Endothelial cell of umbilical vein (primary cell): ENCODE results near the gene TRPM1. TPM values are rescaled to one million over a fixed set of nuclear protein-coding genes. Genes with fewer than 3 reads are reported as not detected.

ENCODE experiments used
- BruUV-seq: library from RNA; stranded (reverse); fragments of 400-500 nt; replicated peaks from 2 replicates; lab custom pipeline; 2021; lab: Mats Ljungman, UMichigan
- CTCF ChIA-PET: fragments of 300-600, 350-600 bp; sonication (Branson Sonifier 250); formaldehyde crosslinking; loops from one replicate; lab custom pipeline; 2021; ENCODE audit warnings: antibody characterized with exemption, inconsistent platforms; lab: Charles Lee
- POLR2A ChIA-PET: fragments of 300-600, 350-600 bp; sonication (Branson Sonifier 250); formaldehyde crosslinking; loops from one replicate; lab custom pipeline; 2021; ENCODE audit warnings: antibody characterized with exemption, inconsistent platforms; lab: Charles Lee
- DNase-seq: peaks from one replicate; pipeline ENCODE4 v3.0.0-alpha.2; 2011; ENCODE audit warnings: low read depth, low spot score
- FAIRE-seq: peaks from 2 replicates; lab custom pipeline; 2011; peaks lifted over from hg19 to GRCh38; lab: Jason Lieb, UNC
- H2AFZ ChIP-seq: 2 replicates; pipeline ENCODE4 v1.6.0; 2012; ENCODE audit warnings: low read depth, low read length, control low read depth, inconsistent platforms
- H3K27ac ChIP-seq: 2 replicates; pipeline ENCODE4 v1.5.1; 2011; ENCODE audit warnings: low read depth, mild to moderate bottlenecking, control low read depth, low read length, moderate library complexity; ENCODE audit not compliant: insufficient read depth
- H3K27me3 ChIP-seq, 2 experiments: 2 replicates each; pipeline versions ENCODE4 v1.6.0 to v1.6.1; 2011; ENCODE audit warnings: low read length in 2 of 2, mixed read lengths in 1 of 2; ENCODE audit not compliant: control insufficient read depth in 2 of 2, insufficient read depth in 2 of 2
- H3K36me3 ChIP-seq, 2 experiments: 2 replicates in 1 of 2; 3 replicates in 1 of 2; pipeline ENCODE4 v1.5.1; 2011; ENCODE audit warnings: low read length in 2 of 2, mild to moderate bottlenecking in 1 of 2, moderate library complexity in 1 of 2; ENCODE audit not compliant: control insufficient read depth in 2 of 2, insufficient read depth in 2 of 2; ENCODE audit errors: extremely low read depth in 1 of 2
- H3K4me1 ChIP-seq: 3 replicates; pipeline ENCODE4 v1.5.1; 2011; ENCODE audit warnings: mild to moderate bottlenecking, low read length; ENCODE audit not compliant: control insufficient read depth, insufficient read depth; ENCODE audit errors: extremely low read depth
- H3K4me2 ChIP-seq: 2 replicates; pipeline ENCODE4 v1.6.1; 2011; ENCODE audit warnings: low read length, control low read depth, mixed read lengths; ENCODE audit not compliant: insufficient read depth
- H3K4me3 ChIP-seq, 3 experiments: fragments of 200-600 bp in 1 of 3; sonication (generic), shearing (Covaris generic) in 1 of 3; replicated peaks in 1 of 3; 2 replicates each; pipeline ENCODE4 v1.5.1; 2011 to 2016; ENCODE audit warnings: control low read depth in 3 of 3, low read length in 3 of 3, mild to moderate bottlenecking in 2 of 3, inconsistent platforms in 1 of 3, low read depth in 1 of 3, moderate library complexity in 1 of 3; ENCODE audit not compliant: insufficient read depth in 1 of 3
- H3K79me2 ChIP-seq: 2 replicates; pipeline ENCODE4 v1.6.0; 2012; ENCODE audit warnings: low read length, inconsistent platforms; ENCODE audit not compliant: control insufficient read depth, insufficient read depth
- H3K9ac ChIP-seq: replicated peaks from 2 replicates; pipeline ENCODE3; 2011; ENCODE audit warnings: low read length, control low read depth; ENCODE audit not compliant: insufficient read depth; ENCODE audit errors: extremely low read depth
- H3K9me1 ChIP-seq: replicated peaks from 3 replicates; pipeline ENCODE4 v1.6.0; 2011; ENCODE audit warnings: mild to moderate bottlenecking, low read length; ENCODE audit not compliant: control insufficient read depth, insufficient read depth; ENCODE audit errors: extremely low read depth
- H3K9me3 ChIP-seq: replicated peaks from 2 replicates; pipeline ENCODE4 v1.5.1; 2012; ENCODE audit warnings: low read length, inconsistent platforms; ENCODE audit not compliant: control insufficient read depth, insufficient read depth
- H4K20me1 ChIP-seq: replicated peaks from 2 replicates; pipeline ENCODE3; 2011; ENCODE audit warnings: mild to moderate bottlenecking, low read length; ENCODE audit not compliant: control insufficient read depth, insufficient read depth; ENCODE audit errors: extremely low read depth
- CTCF ChIP-seq, 2 donors: IDR thresholded peaks; 1 replicate in 1 of 2; 2 replicates in 1 of 2; pipeline ENCODE4 v1.5.1; 2011; ENCODE audit warnings: low read length in 2 of 2, mild to moderate bottlenecking in 2 of 2, moderate library complexity in 2 of 2, control low read depth in 1 of 2, inconsistent platforms in 1 of 2, low read depth in 1 of 2; ENCODE audit not compliant: insufficient read depth in 1 of 2; ENCODE audit errors: extremely low read depth in 1 of 2
- EZH2 ChIP-seq: IDR thresholded peaks from 2 replicates; pipeline ENCODE4 v1.6.1; 2012; ENCODE audit warnings: borderline replicate concordance, low read depth, mild to moderate bottlenecking, moderate library complexity, low read length, inconsistent platforms; ENCODE audit not compliant: severe bottlenecking
- FOS ChIP-seq: IDR thresholded peaks from 2 replicates; pipeline ENCODE4 v1.6.1; 2011; ENCODE audit warnings: mild to moderate bottlenecking, low read length, moderate library complexity, borderline replicate concordance; ENCODE audit not compliant: insufficient read depth
- GATA2 ChIP-seq: IDR thresholded peaks from 2 replicates; pipeline ENCODE4 v1.7.0; 2011; ENCODE audit warnings: low read depth, mild to moderate bottlenecking, moderate library complexity, mixed read lengths, low read length; ENCODE audit not compliant: insufficient read length, insufficient read depth
- JUN ChIP-seq: IDR thresholded peaks from 2 replicates; pipeline ENCODE4 v1.6.1; 2011; ENCODE audit warnings: borderline replicate concordance, low read depth; ENCODE audit not compliant: insufficient read length, insufficient read depth
- MAX ChIP-seq: IDR thresholded peaks from 2 replicates; pipeline ENCODE4 v1.6.1; 2011; ENCODE audit not compliant: insufficient read depth, insufficient read length
- MYC ChIP-seq: IDR thresholded peaks from one replicate; pipeline ENCODE4 v1.6.1; 2011; ENCODE audit warnings: mild to moderate bottlenecking, low read depth, low read length
- POLR2A ChIP-seq: IDR thresholded peaks from 2 replicates; pipeline ENCODE4 v1.6.1; 2012; ENCODE audit warnings: low read depth, mild to moderate bottlenecking, control low read depth, low read length
- POLR2AphosphoS5 ChIP-seq: IDR thresholded peaks from 2 replicates; pipeline ENCODE4 v1.6.1; 2012; ENCODE audit warnings: low read depth, mild to moderate bottlenecking, control low read depth, low read length, moderate library complexity; ENCODE audit not compliant: insufficient read depth
- dilution Hi-C: fragments of 300-500 bp; cut with MboI; formaldehyde crosslinking; loops from one replicate; pipeline ENCODE4 v1.15.0; 2019; ENCODE audit warnings: low sequenced_read_pairs; ENCODE audit not compliant: extremely low pct_ligation_motif_present
- intact Hi-C: fragments of 100-400 bp; cut with micrococcal nuclease; formaldehyde crosslinking; loops from one replicate; pipeline ENCODE4 v1.10.0; 2022
- polyA plus RNA-seq, 4 experiments: library from polyadenylated mRNA; depleted of rRNA in 3 of 4; stranded (reverse) in 3 of 4; unstranded in 1 of 4; fragments of >200 nt; gene quantifications; 2 replicates each; pipeline versions ENCODE4 v1.2.1 to v1.2.3, GENCODE V29; 2011 to 2012; ENCODE audit warnings: missing spikeins in 1 of 4
- total RNA-seq: library from RNA; stranded (reverse); gene quantifications from 2 replicates; pipeline ENCODE4 v1.2.3, GENCODE V29; 2021

TRPM1 gene
- total and polyA plus RNA-seq, 2 donors (not counting 3 experiments of a cell fraction or from before 2014, with no cell fraction given) = 0.19 TPM; not detected in 1

- POLR2A ChIA-PET = no interaction called here
- no peaks in the 10 kb centered on the region for H3K4me1 ChIP-seq
- intact Hi-C loops (no loop called here), dilution Hi-C loops (no loop called here)
- no peak overlapping the region for H3K4me3 ChIP-seq
- H2AFZ ChIP-seq = no peak overlapping the region
- BruUV-seq = no TSS peak
- H3K27me3 ChIP-seq = peaks cover 3 to 13% of the 10 kb centered on the region in 2 experiments
- no peak overlapping the region for H3K27ac ChIP-seq
- H3K79me2 ChIP-seq = no peaks in the 10 kb centered on the region
- no peaks in the 10 kb centered on the region for H4K20me1 ChIP-seq
- no peak for TF ChIP-seq MYC
- CTCF ChIA-PET = no interaction called here
- no peaks in the 10 kb centered on the region for H3K9me1 ChIP-seq
- no peaks in the 10 kb centered on the region for H3K36me3 ChIP-seq
- H3K9me3 ChIP-seq = no peaks in the 10 kb centered on the region
- no peak overlapping the region for H3K9ac ChIP-seq
- DNase-seq (no peak), FAIRE-seq (no peak)
- no peak overlapping the region for H3K4me2 ChIP-seq
These were observed 22.0 kb downstream of the TRPM1 start for GRCh38 chr15:31079519-31079918.

GRCh38 chr15:31078471-31078870 is 23.1 kb downstream of the TRPM1 start:
- no peak for DNase-seq
- no peak overlapping the region for H3K27ac ChIP-seq
- H3K9me3 ChIP-seq = no peaks in the 10 kb centered on the region
- no peaks in the 10 kb centered on the region for H4K20me1 ChIP-seq
- no TSS peak for BruUV-seq
- no peaks in the 10 kb centered on the region for H3K4me1 ChIP-seq
- ChIA-PET CTCF (no interaction called here), POLR2A (no interaction called here)
- no peaks in the 10 kb centered on the region for H3K79me2 ChIP-seq
- TF ChIP-seq MYC (no peak), JUN (no peak), POLR2AphosphoS5 (no peak), CTCF (IDR thresholded peaks at IDR 0.05; ENCODE audit: extremely low read depth in 1 of 2, insufficient read depth in 1 of 2, low read depth in 1 of 2, low read length in 2 of 2) (no peak), EZH2 (no peak), MAX (no peak), POLR2A (no peak), FOS (no peak), GATA2 (no peak)
- intact Hi-C loops (no loop called here), dilution Hi-C loops (no loop called here)
- FAIRE-seq = no peak
- no peak overlapping the region for H3K9ac ChIP-seq
- H3K36me3 ChIP-seq = no peaks in the 10 kb centered on the region
- H2AFZ ChIP-seq = no peak overlapping the region
- peaks cover 3 to 13% of the 10 kb centered on the region in 2 experiments for H3K27me3 ChIP-seq
- no peaks in the 10 kb centered on the region for H3K9me1 ChIP-seq
- H3K4me3 ChIP-seq = no peak overlapping the region
- H3K4me2 ChIP-seq = no peak overlapping the region
